ENCODE data around the gene ZBTB45.

The ZBTB45 gene

DNA sequence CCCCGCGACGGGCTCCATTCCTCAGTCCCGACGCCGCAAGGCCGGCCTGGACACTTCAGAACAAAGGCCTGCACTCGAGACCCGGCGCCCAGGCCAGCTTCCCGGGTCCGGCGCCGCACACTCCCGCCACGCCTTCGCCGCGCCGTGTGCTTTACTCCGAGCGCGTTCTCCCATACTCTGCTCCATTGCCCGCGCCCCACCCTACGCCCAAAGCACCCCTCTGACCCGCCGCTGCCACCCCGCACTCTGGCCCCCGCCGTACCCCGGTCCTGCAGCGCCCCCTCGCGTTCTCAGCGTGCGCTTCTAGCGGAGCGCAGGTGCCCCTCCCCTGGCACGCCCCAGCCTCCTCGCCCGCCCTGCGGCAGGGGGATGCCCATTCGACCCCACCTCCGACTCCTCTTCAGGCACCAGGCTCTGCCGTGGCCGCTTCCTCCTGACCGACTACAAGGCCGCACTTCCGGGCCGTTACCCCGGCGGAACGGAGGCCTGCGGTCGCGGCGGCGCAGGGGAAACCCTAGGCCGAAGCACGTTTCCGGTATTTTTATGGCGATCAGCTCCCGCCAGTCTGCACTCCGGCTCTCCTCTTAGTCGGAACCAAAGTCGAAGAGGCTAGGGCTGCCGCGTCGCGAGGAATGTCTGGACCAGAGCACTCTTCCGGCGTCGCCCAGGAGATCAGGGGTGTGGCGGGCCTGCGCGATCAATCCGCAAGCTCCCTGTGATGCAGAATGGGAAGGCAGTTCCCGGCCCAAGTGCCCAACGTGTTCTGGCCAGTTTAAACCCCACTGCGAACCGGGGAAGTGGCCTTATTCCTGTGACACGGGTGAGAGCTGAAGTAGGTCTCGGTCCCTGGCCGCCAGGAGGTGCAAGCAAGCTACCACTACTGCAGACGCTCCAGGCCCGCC is at the start of gene ZBTB45:
TSS of gene ZBTB45 (minus strand) at position 456 of the 902 bp plus-strand sequence. CDS start 2,137 bp downstream, outside the sequence.
- peak; percentile 93 to 97 (median 97) for DNase-seq

DNA sequence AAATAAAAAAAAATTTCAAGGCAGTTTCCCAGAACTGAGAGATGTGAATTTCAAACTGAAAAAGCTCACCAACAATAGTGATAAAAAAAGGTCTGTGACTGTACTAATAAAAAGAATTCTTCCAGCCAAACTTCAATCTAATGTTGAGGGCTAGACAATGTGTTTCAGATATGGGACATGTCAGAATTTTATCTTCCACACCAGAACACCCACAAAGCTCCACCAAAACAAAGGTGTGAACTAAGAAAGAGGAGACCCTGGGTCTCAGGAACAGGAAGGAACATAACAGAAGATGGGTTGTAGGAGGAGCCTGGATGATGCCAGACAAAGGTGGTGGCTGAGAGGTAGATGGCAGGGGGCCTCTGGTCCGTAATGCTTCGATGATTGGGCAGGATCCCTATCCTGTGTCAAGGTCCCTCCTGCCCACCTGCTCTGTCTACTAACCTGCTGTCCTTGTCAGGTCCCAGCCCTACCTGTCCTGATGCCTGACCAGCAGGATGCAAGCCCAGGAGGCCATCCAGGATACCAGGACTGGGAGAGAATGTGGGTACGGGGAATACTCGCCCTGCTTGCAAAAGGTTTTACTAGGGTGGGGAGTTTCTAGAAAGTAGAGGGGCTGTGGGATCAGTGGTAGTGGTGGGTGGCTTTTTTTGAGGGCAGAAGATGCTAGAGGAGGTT is 49.0 kb upstream of the ZBTB45 start:
- DNase-seq = no peak

DNA sequence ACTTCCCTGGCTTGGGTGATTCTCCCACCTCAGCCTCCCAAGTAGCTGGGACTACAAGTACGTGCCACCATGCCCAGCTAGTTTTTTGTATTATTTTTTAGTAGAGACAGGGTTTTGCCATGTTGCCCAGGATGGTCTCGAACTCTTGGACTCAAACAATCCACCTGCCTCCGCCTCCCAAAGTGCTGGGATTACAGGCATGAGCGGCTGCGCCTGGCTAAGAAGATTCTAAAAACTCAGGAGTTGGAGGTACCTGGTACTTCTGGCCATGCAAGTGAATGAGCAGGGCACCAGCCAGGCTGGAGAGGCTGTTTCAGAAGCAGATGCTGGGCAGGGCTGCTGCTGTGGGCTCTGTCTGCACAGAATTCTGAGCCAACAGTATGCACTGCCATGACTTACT is 47.4 kb upstream of the ZBTB45 start:
- DNase-seq = no peak

DNA sequence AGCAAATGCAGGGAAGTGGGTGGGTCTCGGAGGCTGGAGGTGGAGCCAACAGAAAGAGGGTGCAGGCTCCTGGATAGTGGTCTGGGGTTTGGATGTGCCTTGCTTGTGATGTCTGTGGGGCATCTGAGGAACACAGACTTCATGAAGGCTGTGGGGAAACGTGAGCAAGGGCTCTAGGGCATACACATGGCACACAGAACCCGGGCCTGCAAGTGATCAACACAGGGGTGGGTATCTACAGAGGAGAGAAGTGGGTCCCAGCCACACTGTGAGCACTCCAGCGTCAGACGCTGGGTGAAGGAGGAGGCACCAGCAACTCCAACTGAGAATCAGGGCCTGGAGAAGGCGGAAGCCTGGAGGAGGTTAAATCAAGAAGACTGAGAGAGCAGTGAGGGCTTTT is 44.2 kb upstream of the ZBTB45 start:
- no peak for DNase-seq

DNA sequence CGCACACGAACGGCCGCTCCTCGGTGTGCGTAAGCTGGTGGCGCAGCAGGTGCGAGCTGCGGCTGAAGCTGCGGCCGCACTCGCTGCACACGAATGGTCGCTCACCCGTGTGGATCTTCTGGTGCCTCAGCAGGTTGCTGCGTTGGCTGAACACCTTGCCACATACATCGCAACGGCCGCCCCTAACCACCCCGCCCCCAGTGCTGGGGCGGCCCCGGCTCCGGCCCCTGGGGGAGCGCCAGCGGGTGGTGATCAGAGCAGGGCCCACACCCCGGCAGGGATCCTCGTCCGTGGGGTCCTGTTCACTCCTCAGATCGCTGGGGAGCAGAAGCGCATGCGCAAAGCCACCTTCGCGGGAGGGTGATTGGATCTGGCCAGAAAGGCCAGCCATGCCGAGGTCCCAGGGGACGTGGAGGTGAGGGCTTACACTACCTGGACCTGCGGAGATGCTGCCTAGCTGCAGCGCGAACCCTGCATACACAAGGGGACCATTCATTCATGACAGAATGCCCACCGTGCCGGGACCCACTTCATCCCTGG is 43.5 kb upstream of the ZBTB45 start:
- DNase-seq = no peak

DNA sequence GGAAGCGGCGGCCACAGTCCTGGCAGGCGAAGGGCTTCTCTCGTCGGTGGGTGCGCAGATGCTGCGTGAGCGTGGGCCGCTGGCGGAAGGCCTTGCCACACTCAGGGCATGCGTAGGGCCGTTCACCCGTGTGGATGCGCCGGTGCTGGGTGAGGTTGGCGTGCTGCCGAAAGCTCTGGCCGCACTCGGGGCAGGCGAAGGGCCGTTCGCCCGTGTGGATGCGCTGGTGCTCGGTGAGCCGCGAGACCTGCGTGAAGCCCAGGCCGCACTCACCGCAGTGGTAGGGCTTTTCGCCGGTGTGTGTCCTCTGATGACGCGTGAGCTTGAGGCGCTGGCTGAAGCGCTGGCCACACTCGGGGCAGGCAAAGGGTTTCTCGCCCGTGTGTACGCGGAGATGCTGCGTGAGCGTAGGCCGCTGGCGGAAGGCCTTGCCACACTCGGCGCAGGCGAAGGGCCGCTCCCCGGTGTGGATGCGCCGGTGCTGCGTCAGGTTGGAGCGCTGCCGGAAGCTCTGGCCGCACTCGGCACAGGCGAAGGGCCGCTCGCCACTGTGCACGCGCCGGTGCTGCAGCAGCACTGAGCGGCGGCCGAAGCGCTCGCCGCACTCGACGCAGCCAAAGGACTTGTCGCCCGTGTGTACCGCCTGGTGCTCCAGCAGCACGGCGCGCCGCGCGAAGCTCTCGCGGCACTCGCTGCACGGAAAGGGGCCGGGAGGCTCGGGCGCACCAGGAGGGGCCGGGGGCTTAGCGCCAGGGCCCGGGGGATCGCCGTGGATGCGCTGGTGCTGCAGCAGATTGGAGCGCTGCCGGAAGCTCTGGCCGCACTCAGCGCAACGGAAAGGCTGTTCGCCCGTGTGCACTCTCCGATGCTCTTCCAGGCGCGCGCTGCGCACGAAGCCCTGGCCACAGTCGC is 42.8 kb upstream of the ZBTB45 start:
- DNase-seq = no peak

DNA sequence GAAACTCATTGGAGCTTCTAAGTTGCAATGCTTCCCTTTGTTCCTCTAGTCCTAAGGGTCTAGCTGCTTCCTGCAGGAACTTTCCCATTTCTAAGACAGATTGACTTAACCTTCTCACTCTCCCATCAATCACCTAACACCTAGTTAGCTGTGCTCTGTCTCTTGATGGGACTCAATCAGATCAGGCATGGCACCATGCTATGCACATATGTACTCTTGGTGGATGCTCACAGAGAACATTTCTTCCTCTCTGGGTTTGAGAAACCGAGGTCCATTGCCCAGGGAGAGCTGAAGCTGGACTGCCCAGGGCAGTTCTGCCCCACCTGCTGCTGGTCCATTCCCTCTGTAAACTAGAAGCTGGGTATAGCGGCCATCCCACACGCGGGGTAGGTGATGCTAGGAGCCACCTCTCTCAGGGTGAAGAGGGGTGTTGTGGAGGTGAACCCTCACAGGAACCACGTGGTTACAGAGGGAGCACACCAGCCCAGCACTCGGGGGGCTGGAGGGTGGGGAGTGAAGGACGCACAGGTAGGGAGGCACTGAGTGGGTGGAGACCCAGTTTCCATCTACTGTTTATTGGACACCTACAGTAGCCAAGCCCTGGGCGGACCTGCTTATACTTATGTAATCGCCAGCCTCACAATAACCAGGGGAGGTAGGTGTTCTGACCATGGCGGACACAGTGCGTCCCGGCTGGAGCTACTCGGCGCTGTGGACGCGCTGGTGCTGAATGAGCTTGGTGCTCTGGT is 41.9 kb upstream of the ZBTB45 start:
- DNase-seq = no peak

DNA sequence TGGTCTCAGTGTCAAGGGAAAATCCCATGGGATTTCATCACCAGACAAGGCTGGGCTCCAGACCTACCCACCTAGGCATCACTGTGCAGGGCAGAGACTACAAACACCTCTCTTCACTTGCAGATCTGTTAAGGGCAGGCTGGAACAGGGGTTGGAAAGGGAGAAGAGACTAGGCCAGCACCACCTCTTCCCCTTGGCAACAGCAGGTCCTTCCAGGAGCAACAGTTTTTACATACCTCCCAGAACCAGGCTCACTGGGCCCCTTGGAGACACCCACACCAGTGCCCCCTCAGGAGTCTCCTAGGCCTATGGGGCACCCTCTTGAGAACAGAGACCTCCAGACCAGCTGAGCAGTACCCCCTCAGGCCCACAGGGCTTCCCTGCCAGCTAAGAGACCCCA is 41.3 kb upstream of the ZBTB45 start:
- no peak for DNase-seq

DNA sequence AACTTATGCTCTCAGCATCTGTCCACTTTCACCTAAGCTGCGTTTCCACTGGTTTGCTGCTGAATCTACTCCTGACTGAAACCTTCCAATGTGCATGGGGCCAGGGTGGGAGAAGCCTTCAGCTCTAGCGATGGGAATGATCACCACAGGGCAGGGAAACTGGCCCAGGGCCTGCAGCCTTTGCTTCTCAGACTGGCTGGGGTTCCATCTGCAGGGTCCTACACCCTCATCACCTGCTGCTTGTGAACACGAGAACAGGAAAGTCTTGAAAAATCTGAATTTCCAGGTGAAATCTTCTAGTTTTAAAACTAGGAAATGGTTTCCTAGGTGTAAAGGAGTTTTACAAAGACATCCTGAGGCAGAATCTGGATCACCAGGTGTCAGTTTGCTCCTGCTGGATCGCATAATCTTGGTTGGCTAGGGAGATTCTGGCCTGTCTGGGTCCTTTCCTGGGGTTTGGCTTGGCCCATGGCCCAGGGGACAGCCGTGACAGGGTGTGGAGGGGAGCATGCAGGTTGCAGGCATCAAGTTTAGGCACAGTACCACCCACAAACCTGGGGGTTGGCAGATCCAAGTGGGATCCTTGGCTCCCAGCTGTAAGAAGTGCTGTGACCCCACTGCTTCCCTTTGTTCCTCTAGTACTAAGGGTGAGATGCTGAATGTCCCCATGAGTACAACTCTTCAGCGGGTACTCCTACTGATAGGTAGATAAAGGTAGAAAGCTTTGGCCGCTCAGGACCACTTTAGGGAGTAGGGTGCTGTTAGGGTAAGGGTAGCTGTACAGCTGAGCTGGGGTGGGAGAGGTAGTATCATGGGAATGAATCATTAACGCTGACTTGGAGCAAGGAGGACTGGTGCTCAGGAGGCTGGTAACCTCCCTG is 40.6 kb upstream of the ZBTB45 start:
- no peak for DNase-seq

DNA sequence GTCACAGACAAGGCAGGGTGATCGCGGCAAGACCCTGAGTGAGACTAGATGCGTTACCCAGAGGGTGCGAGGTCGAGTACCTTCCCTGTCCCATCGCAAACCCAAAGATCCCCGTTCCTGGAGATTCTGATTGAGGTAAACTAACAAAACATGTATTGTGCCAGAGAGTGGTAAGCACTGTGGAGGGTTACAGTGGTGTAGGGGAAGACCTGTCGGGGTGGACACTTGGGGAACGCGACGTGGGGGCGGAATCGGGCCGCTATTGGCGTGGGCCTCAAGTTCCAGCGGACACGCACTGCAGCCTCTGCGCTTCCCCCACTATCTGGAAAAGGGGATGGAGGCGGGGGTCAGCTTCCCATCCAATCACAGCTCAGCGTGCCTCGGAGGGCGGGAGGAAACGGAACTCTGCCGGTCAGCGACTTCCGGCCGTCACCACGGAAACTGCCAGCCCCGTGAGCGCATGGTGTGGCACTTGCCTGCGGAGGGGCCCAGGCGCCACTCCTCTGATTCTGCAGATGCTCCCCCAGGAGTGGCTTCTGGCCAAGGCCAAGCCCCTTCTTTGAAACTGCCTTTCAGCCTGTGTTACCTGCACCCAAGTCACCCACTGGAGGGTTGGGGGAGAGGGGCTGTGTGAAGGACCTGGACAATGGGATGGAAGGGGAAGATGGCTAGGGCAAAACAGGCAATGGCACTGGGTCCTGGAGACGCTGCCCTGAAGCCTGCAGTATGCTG is 39.8 kb upstream of the ZBTB45 start:
- no peak for DNase-seq

DNA sequence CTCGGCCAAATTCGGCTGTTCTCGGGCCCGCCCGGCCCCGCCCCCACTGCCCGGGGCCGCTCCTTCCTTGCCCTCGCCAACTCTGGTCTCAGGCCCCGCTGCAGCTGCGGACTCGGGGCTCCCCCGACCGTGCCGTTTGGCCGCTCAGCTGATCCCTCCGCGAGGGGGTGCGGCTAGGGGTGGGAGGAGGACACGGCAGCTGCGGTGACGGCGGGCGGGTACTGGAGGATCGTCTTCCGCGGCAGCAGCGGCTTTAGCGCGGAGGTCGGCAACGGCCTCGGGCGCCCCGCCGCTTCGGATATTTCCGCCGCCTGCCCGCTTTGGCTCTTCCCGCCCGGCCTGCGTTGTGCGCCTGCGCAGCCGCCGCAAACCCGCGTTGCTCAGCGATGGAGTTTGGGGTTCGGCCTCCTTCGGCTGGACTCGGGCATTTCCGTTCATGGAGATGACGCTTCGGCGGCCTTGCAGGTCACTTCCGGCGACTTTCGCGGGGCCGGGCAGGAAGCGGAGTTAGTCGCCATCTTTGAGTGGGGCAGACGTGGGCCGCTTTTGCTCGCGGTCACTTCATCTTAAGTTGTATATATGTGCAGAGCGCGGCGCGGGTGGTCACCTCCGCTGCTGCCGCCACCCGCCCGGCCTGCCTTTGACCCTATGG is 39.1 kb upstream of the ZBTB45 start:
- no peak for DNase-seq

DNA sequence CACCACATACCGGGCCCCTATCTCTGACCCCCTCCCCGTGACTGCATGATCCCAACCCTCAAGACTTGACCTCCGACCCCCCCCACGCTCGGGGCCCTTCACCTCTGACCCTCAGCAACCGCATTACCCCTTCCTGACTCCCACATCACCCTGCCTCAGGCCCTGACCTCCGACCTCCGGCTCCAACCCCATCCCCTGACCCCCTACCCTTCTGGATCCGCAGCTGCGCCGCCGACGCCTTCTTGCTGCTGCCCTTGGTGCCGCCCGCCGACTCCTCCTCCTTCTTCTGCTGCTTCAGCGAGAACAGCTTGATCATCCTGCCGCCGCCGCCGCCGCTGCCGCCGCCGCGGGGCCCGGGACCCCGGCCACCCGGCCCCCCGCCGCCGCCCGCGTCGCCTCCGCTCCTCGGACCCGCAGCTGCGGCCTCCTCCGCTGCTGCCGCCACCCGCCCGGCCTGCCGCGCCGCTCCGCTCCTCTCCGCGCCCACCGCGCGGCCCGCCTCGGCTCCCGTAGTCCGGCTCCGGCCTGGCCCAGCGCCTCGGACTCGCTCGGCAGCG is 38.5 kb upstream of the ZBTB45 start, which contains the start of gene UBE2M:
TSS of gene UBE2M (minus strand) at position 546 of the 557 bp plus-strand sequence. CDS start at position 316, 230 bp downstream.
- no peak for DNase-seq

DNA sequence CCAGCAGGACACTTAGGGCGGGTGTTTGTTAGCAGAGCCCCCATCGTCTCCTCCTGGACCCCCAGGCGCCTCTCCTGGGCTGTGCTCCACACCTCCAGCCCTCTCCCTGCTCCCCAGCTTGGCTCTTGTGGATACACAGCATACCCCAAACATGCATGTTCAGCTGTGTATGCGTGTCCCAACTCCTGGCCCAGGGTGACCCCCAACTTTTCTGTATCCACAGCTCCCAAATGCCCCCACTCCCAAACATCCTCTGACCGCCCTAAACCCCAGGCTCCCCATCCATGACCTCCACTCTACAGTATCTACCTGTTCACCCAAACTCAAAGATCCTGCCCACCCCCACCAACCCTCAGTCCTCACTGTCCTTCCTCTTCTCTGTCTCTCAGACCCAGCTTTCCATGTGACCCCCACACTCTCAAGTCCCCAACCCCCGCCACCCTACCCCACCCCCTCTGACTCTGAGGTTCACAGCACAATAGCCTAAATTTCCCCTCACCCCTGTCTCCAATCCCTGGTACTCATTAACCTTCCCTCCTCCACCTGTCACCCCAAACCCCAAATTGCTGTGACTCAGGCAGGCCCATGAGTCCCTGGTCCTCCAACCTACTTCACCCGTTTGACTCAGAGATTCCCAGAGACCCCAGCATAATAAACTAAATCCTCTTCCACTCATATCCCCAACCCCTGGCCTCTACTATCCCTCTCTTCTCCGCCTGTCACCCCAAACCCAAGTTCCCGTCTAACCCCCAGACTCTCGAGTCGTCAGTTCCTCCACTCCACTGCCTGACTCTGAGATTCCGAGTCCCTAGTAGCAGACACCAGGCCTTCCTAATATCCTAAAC is 37.8 kb upstream of the ZBTB45 start:
- no peak for DNase-seq

DNA sequence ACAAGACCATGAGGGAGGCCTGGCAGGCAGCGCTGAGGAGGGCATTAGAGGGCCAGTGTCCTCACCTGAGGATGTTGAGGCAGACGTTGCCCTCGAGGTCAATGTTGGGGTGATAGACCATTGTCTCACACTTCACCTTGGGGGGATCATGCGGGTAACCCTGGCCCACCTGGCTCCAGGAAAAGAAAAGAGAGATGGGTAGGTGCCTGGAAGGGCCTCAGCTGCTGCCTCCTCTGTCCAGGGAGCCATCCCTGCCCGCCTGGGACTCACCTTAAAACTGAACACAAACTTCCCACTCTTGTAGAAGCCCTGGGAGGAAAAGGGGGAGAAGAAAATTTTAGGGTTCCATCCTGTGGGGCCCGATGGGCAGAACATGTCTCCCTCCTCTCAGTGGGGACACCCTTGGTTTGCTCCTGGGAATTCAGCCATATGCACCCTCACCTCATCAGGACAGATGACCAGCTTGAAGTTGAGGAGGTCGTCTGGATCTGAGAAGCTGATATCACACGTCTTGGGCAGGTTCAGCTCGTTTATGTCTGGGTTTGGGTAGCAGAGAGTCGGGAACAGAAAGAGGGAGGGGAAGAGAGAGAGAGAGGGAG is 37.1 kb upstream of the ZBTB45 start:
- no peak for DNase-seq

DNA sequence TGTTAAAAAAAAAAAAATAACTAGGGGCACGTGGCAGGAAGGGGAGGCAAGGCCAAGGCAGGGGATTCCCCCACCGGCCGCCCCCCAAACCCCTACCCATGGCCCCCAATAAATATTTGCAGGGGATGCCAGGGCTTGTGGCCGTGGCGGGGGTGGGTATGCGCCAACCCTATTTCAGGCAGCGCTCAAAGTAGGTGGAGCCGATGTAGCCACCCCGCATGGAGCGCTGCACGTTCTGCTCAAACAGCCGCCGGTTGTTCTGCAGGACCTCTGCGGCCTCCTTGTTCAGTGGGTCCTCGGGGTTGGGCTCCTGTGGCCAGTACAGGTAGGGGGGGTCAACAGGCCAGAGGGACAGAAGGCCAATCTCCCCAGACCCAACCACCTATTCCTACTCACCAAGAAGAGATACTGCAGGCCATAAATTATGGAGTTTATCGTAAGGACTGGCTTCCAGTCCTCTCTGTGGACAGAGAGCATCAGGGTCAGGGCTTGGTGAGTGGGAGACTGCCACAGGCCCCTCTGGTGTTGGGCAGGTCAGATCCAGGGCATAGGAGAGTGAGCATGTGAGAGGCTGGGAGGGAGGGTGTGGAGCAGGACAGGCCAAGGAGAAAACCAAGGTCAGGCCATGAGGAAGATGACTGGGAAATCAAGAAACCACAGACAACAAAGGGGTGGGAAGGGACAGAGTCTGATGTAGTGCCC is 36.5 kb upstream of the ZBTB45 start:
- no peak for DNase-seq

DNA sequence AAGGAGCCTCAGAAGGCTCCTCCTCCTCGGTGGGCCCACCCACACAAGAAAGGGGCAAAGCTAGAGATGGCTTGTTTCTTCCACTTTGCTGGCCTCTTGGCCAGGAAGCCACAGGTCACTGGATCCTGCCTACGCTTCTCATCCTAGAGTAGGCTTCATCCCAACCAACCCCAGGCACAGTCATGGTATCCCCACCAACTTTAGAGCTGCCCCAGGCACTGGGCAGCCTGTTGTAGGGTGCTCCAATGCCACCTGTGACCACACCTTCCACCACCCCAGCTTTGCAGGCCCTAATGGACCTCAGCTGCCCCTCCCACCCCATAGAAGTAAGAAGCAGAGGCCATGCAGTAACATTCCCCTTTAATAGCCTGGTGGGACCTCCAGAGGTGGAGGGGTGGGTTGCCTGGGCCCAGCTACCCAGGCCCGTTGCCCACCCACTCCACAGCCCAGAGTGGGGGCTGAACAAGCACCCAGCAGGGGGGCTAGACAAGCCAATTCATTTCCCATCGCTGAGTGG is 35.8 kb upstream of the ZBTB45 start:
- no peak for DNase-seq

Data from NCI-H1417 (cell line).